SK-N-SH (cell line): ENCODE measurements around the gene SPANXB1.
"Not testable (repeated sequence)": the region's sequence is repeated elsewhere in the genome, so short reads cannot be mapped to it uniquely, and the experiment has no call there.

Source experiments
- CTCF ChIP-seq: fragments of 200-600 bp; sonication (generic); IDR thresholded peaks from 2 replicates; pipeline ENCODE4 v1.6.1; 2017; ENCODE audit warnings: antibody characterized with exemption, mild to moderate bottlenecking, moderate library complexity
- EZH2phosphoT487 ChIP-seq: fragments of 200-600 bp; sonication (generic); IDR thresholded peaks from 2 replicates; pipeline ENCODE4 v1.6.1; 2017; ENCODE audit warnings: low read depth, mixed run types, mild to moderate bottlenecking, antibody characterized with exemption, moderate library complexity, borderline replicate concordance
- FOXJ3 ChIP-seq: sonication (generic); formaldehyde crosslinking; IDR thresholded peaks from 2 replicates; pipeline ENCODE4 v1.5.1; 2020; ENCODE audit warnings: mild to moderate bottlenecking, missing genetic modification reagents
- GABPA ChIP-seq: IDR thresholded peaks from 2 replicates; pipeline ENCODE4 v1.4.0; 2012; ENCODE audit warnings: low read depth, mild to moderate bottlenecking
- JUND ChIP-seq: IDR thresholded peaks from 2 replicates; pipeline ENCODE4 v1.4.0; 2012
- PBX3 ChIP-seq: IDR thresholded peaks from 2 replicates; pipeline ENCODE4; 2012
- POLR2AphosphoS5 ChIP-seq: IDR thresholded peaks from 2 replicates; pipeline ENCODE4 v1.6.1; 2012; ENCODE audit warnings: low read depth, low read length
- RFX5 ChIP-seq: IDR thresholded peaks from 2 replicates; pipeline ENCODE4 v1.6.1; 2012; ENCODE audit warnings: mild to moderate bottlenecking, improper control_type of control experiment, low read length
- SIN3A ChIP-seq: IDR thresholded peaks from 2 replicates; pipeline ENCODE4 v1.6.1; 2012; ENCODE audit warnings: low read depth, mild to moderate bottlenecking, low read length, moderate library complexity, borderline replicate concordance
- SMC3 ChIP-seq: IDR thresholded peaks from 2 replicates; pipeline ENCODE4 v1.6.1; 2012; ENCODE audit warnings: low read depth, low read length, improper control_type of control experiment
- TAF1 ChIP-seq: IDR thresholded peaks from 2 replicates; pipeline ENCODE4 v1.6.1; 2012; ENCODE audit warnings: low read depth, mild to moderate bottlenecking, low read length, moderate library complexity, borderline replicate concordance
- YY1 ChIP-seq: IDR thresholded peaks from 2 replicates; pipeline ENCODE4 v1.4.0; 2012; ENCODE audit warnings: low read depth, mild to moderate bottlenecking
- TF ChIP-seq, protein P1 (sequence below): IDR thresholded peaks from 2 replicates; pipeline ENCODE4 v1.4.0; 2012; ENCODE audit warnings: low read depth, borderline replicate concordance

DNA sequence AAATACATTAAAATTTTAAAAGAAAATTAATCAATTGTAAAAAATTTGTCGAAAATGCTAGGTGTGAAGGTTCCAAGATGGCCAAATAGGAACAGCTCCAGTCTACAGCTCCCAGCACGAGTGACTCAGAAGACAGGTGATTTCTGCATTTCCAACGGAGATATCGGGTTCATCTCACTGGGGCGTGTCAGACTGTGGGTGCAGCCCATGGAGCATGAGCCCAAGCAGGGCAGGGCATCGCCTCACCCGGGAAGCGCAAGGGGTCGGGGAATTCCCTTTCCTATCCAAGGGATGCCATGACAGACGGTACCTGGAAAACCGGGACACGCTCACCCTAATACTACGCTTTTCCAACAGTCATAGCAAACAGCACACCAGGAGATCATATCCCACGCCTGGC, 41.9 kb downstream of the SPANXB1 start:
- TF ChIP-seq CTCF; GABPA; RFX5; FOXJ3 (CRISPR knock-in tag); POLR2AphosphoS5; PBX3; SIN3A; YY1; JUND; SMC3; EZH2phosphoT487; TAF1: not testable (repeated sequence)
- TF ChIP-seq, protein P1, sequence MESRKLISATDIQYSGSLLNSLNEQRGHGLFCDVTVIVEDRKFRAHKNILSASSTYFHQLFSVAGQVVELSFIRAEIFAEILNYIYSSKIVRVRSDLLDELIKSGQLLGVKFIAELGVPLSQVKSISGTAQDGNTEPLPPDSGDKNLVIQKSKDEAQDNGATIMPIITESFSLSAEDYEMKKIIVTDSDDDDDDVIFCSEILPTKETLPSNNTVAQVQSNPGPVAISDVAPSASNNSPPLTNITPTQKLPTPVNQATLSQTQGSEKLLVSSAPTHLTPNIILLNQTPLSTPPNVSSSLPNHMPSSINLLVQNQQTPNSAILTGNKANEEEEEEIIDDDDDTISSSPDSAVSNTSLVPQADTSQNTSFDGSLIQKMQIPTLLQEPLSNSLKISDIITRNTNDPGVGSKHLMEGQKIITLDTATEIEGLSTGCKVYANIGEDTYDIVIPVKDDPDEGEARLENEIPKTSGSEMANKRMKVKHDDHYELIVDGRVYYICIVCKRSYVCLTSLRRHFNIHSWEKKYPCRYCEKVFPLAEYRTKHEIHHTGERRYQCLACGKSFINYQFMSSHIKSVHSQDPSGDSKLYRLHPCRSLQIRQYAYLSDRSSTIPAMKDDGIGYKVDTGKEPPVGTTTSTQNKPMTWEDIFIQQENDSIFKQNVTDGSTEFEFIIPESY = not testable (repeated sequence)
